Sciatic nerve (tissue), 1 donor: Measurements from ENCODE around the gene PSG4. TPM values are rescaled to one million over a fixed set of nuclear protein-coding genes. Genes with fewer than 3 reads are reported as not detected.

Experiments used
- total RNA-seq: library from RNA; stranded (reverse); fragmentation: NEBNext Ultra II Directional; extraction: Animal tissue kit (Norgen Biotek cat#: 25700); gene quantifications from one replicate; pipeline ENCODE4 v1.2.1, GENCODE V29; 2021
- donor health status: DM: no; HTN: no; CAD: no.

The PSG4 gene
- total RNA-seq, 1 donor from 2014 or later: not detected

Other genes starting within 250 kb of the PSG4 start
- gene PSG11, start 179.2 kb downstream of the PSG4 start, total RNA-seq: not detected
- not detected for gene PSG2, start 122.9 kb downstream of the PSG4 start, total RNA-seq
- gene PSG5, start 19.1 kb downstream of the PSG4 start, total RNA-seq: not detected
- not detected for gene PSG9, start 63.9 kb upstream of the PSG4 start, total RNA-seq
- 19.3 TPM for gene CD177, start 148.0 kb upstream of the PSG4 start, total RNA-seq
- not detected for gene TEX101, start 209.3 kb upstream of the PSG4 start, total RNA-seq